H1 (cell line): ENCODE results near the gene MARCHF10. TPM values are rescaled to one million over a fixed set of nuclear protein-coding genes. Genes with fewer than 3 reads are reported as not detected.

Experiments
- CTCF ChIA-PET: fragments of 300-600 bp; sonication (Branson Sonifier 250); formaldehyde crosslinking; loops from one replicate; lab custom pipeline; 2021; ENCODE audit not compliant: partially characterized antibody; lab: Charles Lee
- POLR2A ChIA-PET: fragments of 300-600 bp; sonication (Branson Sonifier 250); formaldehyde crosslinking; loops from one replicate; lab custom pipeline; 2021; ENCODE audit warnings: inconsistent platforms; ENCODE audit not compliant: partially characterized antibody; lab: Charles Lee
- DNase-seq, 2 experiments: peaks; one replicate each; pipeline versions ENCODE4 v3.0.0 to v3.0.0-alpha.2; 2010 to 2022; ENCODE audit warnings: low spot score in 2 of 2, low read depth in 1 of 2, mixed read lengths in 1 of 2
- FAIRE-seq: peaks from 2 replicates; lab custom pipeline; 2011; peaks lifted over from hg19 to GRCh38; lab: Jason Lieb, UNC
- H2AFZ ChIP-seq: 2 replicates; pipeline ENCODE4 v1.8.1; 2012; ENCODE audit warnings: low read length, inconsistent platforms
- H2AK5ac ChIP-seq: 2 replicates; pipeline ENCODE4 v1.6.1; 2013; ENCODE audit warnings: low read depth, low read length
- H2BK120ac ChIP-seq: replicated peaks from 2 replicates; pipeline ENCODE3; 2013; ENCODE audit warnings: low read depth, low read length, inconsistent platforms
- H2BK12ac ChIP-seq: 2 replicates; pipeline ENCODE4 v1.6.1; 2013; ENCODE audit warnings: low read depth, low read length
- H2BK15ac ChIP-seq: 2 replicates; pipeline ENCODE4 v1.6.1; 2013; ENCODE audit warnings: low read length
- H2BK20ac ChIP-seq: 2 replicates; pipeline ENCODE4 v1.6.1; 2013; ENCODE audit warnings: low read length
- H2BK5ac ChIP-seq: 2 replicates; pipeline ENCODE4 v1.6.1; 2013; ENCODE audit warnings: low read depth, low read length
- H3K14ac ChIP-seq: 2 replicates; pipeline ENCODE4 v1.6.1; 2013; ENCODE audit warnings: inconsistent platforms; ENCODE audit not compliant: insufficient read length
- H3K18ac ChIP-seq: 2 replicates; pipeline ENCODE4 v1.6.1; 2013; ENCODE audit warnings: low read length; ENCODE audit errors: extremely low read depth
- H3K23ac ChIP-seq: 2 replicates; pipeline ENCODE4 v1.6.1; 2013; ENCODE audit warnings: inconsistent platforms; ENCODE audit not compliant: insufficient read length
- H3K23me2 ChIP-seq: 2 replicates; pipeline ENCODE4 v1.6.1; 2013; ENCODE audit warnings: low read depth, low read length
- H3K27ac ChIP-seq: 2 replicates; pipeline ENCODE4 v1.6.1; 2011; ENCODE audit warnings: low read depth, low read length, inconsistent platforms
- H3K27me3 ChIP-seq, 4 experiments: replicated peaks in 1 of 4; 1 replicate in 1 of 4; 2 replicates in 3 of 4; pipeline versions ENCODE4 v1.6.1 to v1.8.1; 2011 to 2013; ENCODE audit warnings: low read length in 3 of 4, mild to moderate bottlenecking in 3 of 4, inconsistent platforms in 2 of 4, mixed read lengths in 2 of 4, moderate library complexity in 1 of 4; ENCODE audit not compliant: control insufficient read depth in 3 of 4, insufficient read depth in 3 of 4; ENCODE audit errors: extremely low read depth in 1 of 4
- H3K36me3 ChIP-seq, 4 experiments: 2 replicates each; pipeline versions ENCODE4 v1.6.1 to v1.8.1; 2011 to 2013; ENCODE audit warnings: mild to moderate bottlenecking in 4 of 4, low read length in 3 of 4, moderate library complexity in 2 of 4, control low read depth in 1 of 4, inconsistent platforms in 1 of 4; ENCODE audit not compliant: insufficient read depth in 4 of 4, control insufficient read depth in 2 of 4
- H3K4ac ChIP-seq: replicated peaks from 2 replicates; pipeline ENCODE3; 2013; ENCODE audit warnings: low read length, low read depth, mixed read lengths, inconsistent platforms; ENCODE audit not compliant: insufficient read length
- H3K4me1 ChIP-seq, 4 experiments: replicated peaks in 1 of 4; 1 replicate in 1 of 4; 2 replicates in 3 of 4; pipeline versions ENCODE4 v1.6.1 to v1.8.1; 2011 to 2013; ENCODE audit warnings: low read length in 3 of 4, inconsistent platforms in 2 of 4, mixed read lengths in 1 of 4; ENCODE audit not compliant: insufficient read depth in 4 of 4, control insufficient read depth in 3 of 4
- H3K4me2 ChIP-seq, 2 experiments: 2 replicates each; pipeline versions ENCODE4 v1.6.1 to v1.8.1; 2011 to 2013; ENCODE audit warnings: low read depth in 2 of 2, low read length in 2 of 2, control low read depth in 1 of 2, inconsistent platforms in 1 of 2, mild to moderate bottlenecking in 1 of 2; ENCODE audit not compliant: insufficient read depth in 1 of 2
- H3K4me3 ChIP-seq, 4 experiments: fragments of 200-600, 300-600 bp in 1 of 4; sonication (generic), shearing (Covaris generic), sonication (Bioruptor Twin) in 1 of 4; 2 replicates each; pipeline versions ENCODE4 v1.5.1 to v1.8.1; 2011 to 2016; ENCODE audit warnings: low read length in 4 of 4, low read depth in 3 of 4, control low read depth in 2 of 4, inconsistent platforms in 2 of 4, mild to moderate bottlenecking in 2 of 4, mixed read lengths in 1 of 4, moderate library complexity in 1 of 4; ENCODE audit not compliant: insufficient read depth in 2 of 4; ENCODE audit errors: extremely low read depth in 1 of 4
- H3K56ac ChIP-seq: replicated peaks from 2 replicates; pipeline ENCODE3; 2013; ENCODE audit warnings: low read depth, mild to moderate bottlenecking, mixed read lengths, low read length, inconsistent platforms; ENCODE audit not compliant: insufficient read length
- H3K79me1 ChIP-seq: 2 replicates; pipeline ENCODE4 v1.6.1; 2013; ENCODE audit warnings: low read depth, low read length, control low read depth
- H3K79me2 ChIP-seq, 2 experiments: 2 replicates each; pipeline versions ENCODE4 v1.6.1 to v1.8.1; 2012 to 2013; ENCODE audit warnings: low read length in 2 of 2, mild to moderate bottlenecking in 2 of 2, inconsistent platforms in 1 of 2; ENCODE audit not compliant: insufficient read depth in 2 of 2, control insufficient read depth in 1 of 2
- H3K9ac ChIP-seq, 4 experiments: replicated peaks in 1 of 4; 1 replicate in 1 of 4; 2 replicates in 3 of 4; pipeline versions ENCODE4 v1.6.1 to v1.8.1; 2011 to 2013; ENCODE audit warnings: low read depth in 3 of 4, low read length in 3 of 4, control low read depth in 2 of 4, mild to moderate bottlenecking in 2 of 4, moderate library complexity in 2 of 4, inconsistent platforms in 1 of 4; ENCODE audit errors: extremely low read depth in 1 of 4
- H3K9me3 ChIP-seq, 2 experiments: 2 replicates each; pipeline versions ENCODE4 v1.6.1 to v1.8.1; 2012 to 2013; ENCODE audit warnings: mild to moderate bottlenecking in 2 of 2, moderate library complexity in 2 of 2, control low read depth in 1 of 2, inconsistent platforms in 1 of 2, low read depth in 1 of 2, low read length in 1 of 2, mixed read lengths in 1 of 2; ENCODE audit not compliant: insufficient read depth in 2 of 2
- H4K20me1 ChIP-seq, 2 experiments: replicated peaks in 1 of 2; 2 replicates each; pipeline versions ENCODE3 to v1.8.1; 2011 to 2013; ENCODE audit warnings: inconsistent platforms in 2 of 2, low read length in 2 of 2, mild to moderate bottlenecking in 1 of 2; ENCODE audit not compliant: insufficient read depth in 2 of 2, control insufficient read depth in 1 of 2
- H4K5ac ChIP-seq: 2 replicates; pipeline ENCODE4 v1.6.1; 2013; ENCODE audit warnings: low read length, low read depth, mixed read lengths, inconsistent platforms; ENCODE audit not compliant: insufficient read length
- H4K8ac ChIP-seq: 2 replicates; pipeline ENCODE4 v1.8.0; 2013; ENCODE audit warnings: mild to moderate bottlenecking, moderate library complexity, low read length, inconsistent platforms; ENCODE audit not compliant: insufficient read depth; ENCODE audit errors: extremely low read depth
- H4K91ac ChIP-seq: replicated peaks from 2 replicates; pipeline ENCODE3; 2013; ENCODE audit warnings: low read length, mixed read lengths, inconsistent platforms; ENCODE audit not compliant: insufficient read length
- GABPA ChIP-seq: IDR thresholded peaks from 2 replicates; pipeline ENCODE4 v1.6.1; 2011; ENCODE audit warnings: mild to moderate bottlenecking, low read length, moderate library complexity, borderline replicate concordance; ENCODE audit not compliant: insufficient read depth
- RAD21 ChIP-seq, 2 experiments: IDR thresholded peaks in 1 of 2; conservative IDR thresholded peaks in 1 of 2; 2 replicates each; pipeline ENCODE4 v1.6.1; 2011; ENCODE audit warnings: low read depth in 2 of 2, low read length in 2 of 2, improper control_type of control experiment in 1 of 2, inconsistent platforms in 1 of 2, mild to moderate bottlenecking in 1 of 2, moderate library complexity in 1 of 2
- WGBS, 2 experiments: shearing (Covaris generic) in 1 of 2; methylation state at CpG; one replicate each; pipeline versions ENCODE4 v1.1.6 to v1.1.7; 2013 to 2015; ENCODE audit warnings: low lambda C conversion rate in 2 of 2, mixed read lengths in 2 of 2, inconsistent platforms in 1 of 2, low coverage in 1 of 2, missing lambda C conversion rate in 1 of 2; ENCODE audit not compliant: insufficient replicate concordance in 2 of 2, insufficient coverage in 1 of 2, insufficient read length in 1 of 2; ENCODE audit errors: extremely low coverage in 1 of 2, missing lambda C conversion rate in 1 of 2; 5-methylcytosine and 5-hydroxymethylcytosine counted together
- polyA plus RNA-seq, 7 experiments: library from polyadenylated mRNA; depleted of rRNA in 3 of 7; stranded (reverse) in 5 of 7; unstranded in 2 of 7; fragments of >200 nt in 5 of 7; fragments of 200-250 nt in 2 of 7; gene quantifications; 1 replicate in 5 of 7; 2 replicates in 1 of 7; 4 replicates in 1 of 7; pipeline versions ENCODE4 v1.2.1 to v1.2.3, GENCODE V29; 2011 to 2013; ENCODE audit warnings: missing spikeins in 2 of 7, mixed read lengths in 2 of 7
- total RNA-seq: library from RNA; stranded (reverse); fragmentation: NEBNext Ultra II Directional; extraction: Animal tissue kit (Norgen Biotek cat#: 25700); gene quantifications from 2 replicates; pipeline ENCODE4 v1.2.1, GENCODE V29; 2021
- TF ChIP-seq, protein P1 (sequence below): IDR thresholded peaks from 2 replicates; pipeline ENCODE4 v1.6.1; 2011; ENCODE audit warnings: low read depth, mild to moderate bottlenecking, low read length; ENCODE audit not compliant: insufficient read depth
- TF ChIP-seq, protein P2 (sequence below): IDR thresholded peaks from 2 replicates; pipeline ENCODE4 v1.6.1; 2012; ENCODE audit warnings: low read length, inconsistent platforms
- TF ChIP-seq, protein P3 (sequence below), 3 experiments: IDR thresholded peaks; 1 replicate in 2 of 3; 2 replicates in 1 of 3; pipeline versions ENCODE4 v1.5.1 to v1.6.1; 2011; ENCODE audit warnings: low read length in 3 of 3, mild to moderate bottlenecking in 3 of 3, inconsistent platforms in 2 of 3, low read depth in 1 of 3, moderate library complexity in 1 of 3; ENCODE audit not compliant: insufficient read depth in 1 of 3; ENCODE audit errors: control extremely low read depth in 1 of 3

The MARCHF10 gene
- total and polyA plus RNA-seq, 2 of the 8 experiments (the other 6 are each of a cell fraction or from before 2014, with no cell fraction given), result 0.48 to 0.73 TPM

DNA sequence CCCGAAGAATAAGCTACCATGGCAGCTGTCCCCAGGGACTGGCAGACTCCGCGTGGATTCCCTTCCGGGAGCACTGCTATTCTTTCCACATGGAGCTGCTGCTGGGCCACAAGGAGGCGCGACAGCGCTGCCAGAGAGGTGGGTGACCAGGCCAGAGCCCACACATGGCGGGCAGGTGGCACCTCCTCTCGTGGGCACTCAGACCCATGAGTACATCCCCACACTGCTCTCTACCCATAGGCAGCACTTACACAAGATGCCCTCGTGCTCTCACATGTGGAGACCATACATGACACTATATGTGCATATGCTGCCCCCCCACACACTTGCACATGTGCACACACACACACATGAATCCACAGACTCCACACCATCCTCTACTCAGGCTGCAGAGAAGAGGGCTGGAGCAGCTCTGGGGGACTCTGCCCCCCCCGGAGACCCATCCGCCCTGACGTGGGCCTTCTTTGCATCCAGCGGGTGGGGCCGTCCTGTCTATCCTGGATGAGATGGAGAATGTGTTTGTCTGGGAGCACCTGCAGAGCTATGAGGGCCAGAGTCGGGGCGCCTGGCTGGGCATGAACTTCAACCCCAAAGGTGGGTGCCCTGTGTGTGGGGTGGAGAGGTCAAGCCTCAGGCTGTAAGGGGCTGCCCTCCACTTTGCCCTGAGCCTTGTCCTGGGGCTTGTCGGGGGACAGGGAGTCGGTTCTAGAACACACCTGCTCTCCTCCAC, 117.8 kb downstream of the MARCHF10 start:
- no peaks in the 10 kb centered on the region; the same call in 1 of the 2 replicates for H3K23me2 ChIP-seq
- peaks cover 0 to 1% of the 10 kb centered on the region in 2 experiments for H4K20me1 ChIP-seq
- no peak overlapping the region for H3K14ac ChIP-seq
- H3K23ac ChIP-seq, result no peak overlapping the region
- H2AK5ac ChIP-seq, result no peak overlapping the region
- no peak overlapping the region for H4K5ac ChIP-seq
- no peak for FAIRE-seq
- WGBS, 2 experiments, result 91% methylated on average over 15 of the region's 19 CpGs; no CpG with 5 or more reads in 1 of the 2 experiments
- TF ChIP-seq, protein P1, sequence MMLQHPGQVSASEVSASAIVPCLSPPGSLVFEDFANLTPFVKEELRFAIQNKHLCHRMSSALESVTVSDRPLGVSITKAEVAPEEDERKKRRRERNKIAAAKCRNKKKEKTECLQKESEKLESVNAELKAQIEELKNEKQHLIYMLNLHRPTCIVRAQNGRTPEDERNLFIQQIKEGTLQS, result no peak
- TF ChIP-seq RAD21 (IDR thresholded peaks at IDR 0.05 in 1 of 2, conservative IDR thresholded peaks at IDR 0.05 in 1 of 2; ENCODE audit: low read depth in 2 of 2, low read length in 2 of 2), result peak; percentile 45 to 50
- TF ChIP-seq, protein P2, sequence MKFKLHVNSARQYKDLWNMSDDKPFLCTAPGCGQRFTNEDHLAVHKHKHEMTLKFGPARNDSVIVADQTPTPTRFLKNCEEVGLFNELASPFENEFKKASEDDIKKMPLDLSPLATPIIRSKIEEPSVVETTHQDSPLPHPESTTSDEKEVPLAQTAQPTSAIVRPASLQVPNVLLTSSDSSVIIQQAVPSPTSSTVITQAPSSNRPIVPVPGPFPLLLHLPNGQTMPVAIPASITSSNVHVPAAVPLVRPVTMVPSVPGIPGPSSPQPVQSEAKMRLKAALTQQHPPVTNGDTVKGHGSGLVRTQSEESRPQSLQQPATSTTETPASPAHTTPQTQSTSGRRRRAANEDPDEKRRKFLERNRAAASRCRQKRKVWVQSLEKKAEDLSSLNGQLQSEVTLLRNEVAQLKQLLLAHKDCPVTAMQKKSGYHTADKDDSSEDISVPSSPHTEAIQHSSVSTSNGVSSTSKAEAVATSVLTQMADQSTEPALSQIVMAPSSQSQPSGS, result no peak
- TF ChIP-seq, protein P3, sequence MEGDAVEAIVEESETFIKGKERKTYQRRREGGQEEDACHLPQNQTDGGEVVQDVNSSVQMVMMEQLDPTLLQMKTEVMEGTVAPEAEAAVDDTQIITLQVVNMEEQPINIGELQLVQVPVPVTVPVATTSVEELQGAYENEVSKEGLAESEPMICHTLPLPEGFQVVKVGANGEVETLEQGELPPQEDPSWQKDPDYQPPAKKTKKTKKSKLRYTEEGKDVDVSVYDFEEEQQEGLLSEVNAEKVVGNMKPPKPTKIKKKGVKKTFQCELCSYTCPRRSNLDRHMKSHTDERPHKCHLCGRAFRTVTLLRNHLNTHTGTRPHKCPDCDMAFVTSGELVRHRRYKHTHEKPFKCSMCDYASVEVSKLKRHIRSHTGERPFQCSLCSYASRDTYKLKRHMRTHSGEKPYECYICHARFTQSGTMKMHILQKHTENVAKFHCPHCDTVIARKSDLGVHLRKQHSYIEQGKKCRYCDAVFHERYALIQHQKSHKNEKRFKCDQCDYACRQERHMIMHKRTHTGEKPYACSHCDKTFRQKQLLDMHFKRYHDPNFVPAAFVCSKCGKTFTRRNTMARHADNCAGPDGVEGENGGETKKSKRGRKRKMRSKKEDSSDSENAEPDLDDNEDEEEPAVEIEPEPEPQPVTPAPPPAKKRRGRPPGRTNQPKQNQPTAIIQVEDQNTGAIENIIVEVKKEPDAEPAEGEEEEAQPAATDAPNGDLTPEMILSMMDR (IDR thresholded peaks at IDR 0.05; ENCODE audit: control extremely low read depth in 1 of 3, insufficient read depth in 1 of 3, low read depth in 1 of 3, low read length in 3 of 3), result peak; percentile 23 to 36 (median 27)
- no peak for TF ChIP-seq GABPA
- H2BK20ac ChIP-seq, result no peak overlapping the region
- no peak overlapping the region for H2AFZ ChIP-seq
- H3K9me3 ChIP-seq, result peaks cover 0 to 3% of the 10 kb centered on the region in 2 experiments; a peak in 1 of 4 replicates
- H3K4me2 ChIP-seq, result no peak overlapping the region
- no peak overlapping the region for H4K8ac ChIP-seq
- H2BK120ac ChIP-seq, result no peak overlapping the region
- H3K27ac ChIP-seq, result no peak overlapping the region
- no peak overlapping the region for H4K91ac ChIP-seq
- no peak overlapping the region for H2BK5ac ChIP-seq
- no peak for DNase-seq
- H3K56ac ChIP-seq, result no peak overlapping the region
- H3K79me1 ChIP-seq, result no peaks in the 10 kb centered on the region
- H2BK12ac ChIP-seq, result no peak overlapping the region
- no peak overlapping the region for H3K18ac ChIP-seq
- H3K36me3 ChIP-seq, result no peaks in the 10 kb centered on the region
- CTCF ChIA-PET, result interaction anchor here (1.0 to 7.0 kb wide), 9 partner anchors 9 to 717 kb away, joined by 3 to 68 read pairs (median 4); partner anchors contain the start of gene TANC2
- no peak overlapping the region for H2BK15ac ChIP-seq
- no peak overlapping the region for H3K9ac ChIP-seq
- H3K79me2 ChIP-seq, result no peaks in the 10 kb centered on the region
- H3K4me1 ChIP-seq, result peaks cover 0 to 5% (median 0%) of the 10 kb centered on the region in 4 experiments; a peak in 3 of 7 replicates
- H3K4me3 ChIP-seq, result no peak overlapping the region
- POLR2A ChIA-PET, result interaction anchor here (1.0 kb wide), 1 partner anchor 9 kb away, joined by 3 read pairs; no protein-coding TSS in a partner anchor
- no peak overlapping the region for H3K4ac ChIP-seq
- H3K27me3 ChIP-seq, result no peaks in the 10 kb centered on the region
